SH-SY5Y (cell line): Measurements from ENCODE around the gene ABHD1.

Experiments used
- GATA2 ChIP-seq: IDR thresholded peaks from 2 replicates; pipeline ENCODE4 v1.6.1; 2011; ENCODE audit warnings: mild to moderate bottlenecking, low read depth, low read length
- GATA3 ChIP-seq: IDR thresholded peaks from 2 replicates; pipeline ENCODE4 v1.6.1; 2011; ENCODE audit warnings: low read depth, mild to moderate bottlenecking, low read length, moderate library complexity

GRCh38 chr2:27080140-27080469 lies 43.5 kb upstream of the ABHD1 start:
- no peak for TF ChIP-seq GATA2
- TF ChIP-seq GATA3, result no peak
